ENCODE results near the gene PEX11G.

GRCh38 chr19:7524523-7524922, 35.7 kb upstream of the PEX11G start:
- no peak for TF ChIP-seq CTCF (IDR thresholded peaks at IDR 0.05; ENCODE audit: low read depth, low read length)
- no peak for TF ChIP-seq POLR2A (IDR thresholded peaks at IDR 0.05; ENCODE audit: extremely low read depth, insufficient read length)
- TF ChIP-seq MAX (IDR thresholded peaks at IDR 0.05; ENCODE audit: low read depth, low read length), result no peak
- TF ChIP-seq MYC (IDR thresholded peaks at IDR 0.05; ENCODE audit: low read depth, low read length), result no peak
